Mesothelial cell of epicardium (in vitro differentiated cells): ENCODE results near the gene ARAP3. TPM values are rescaled to one million over a fixed set of nuclear protein-coding genes. Genes with fewer than 3 reads are reported as not detected.

Experiments
- DNase-seq, 2 experiments: peaks; one replicate each; pipeline ENCODE4 v3.0.0; 2021; ENCODE audit warnings: low spot score in 2 of 2; ENCODE audit not compliant: unreplicated experiment in 2 of 2
- H3K27ac Mint-ChIP-seq: 2 replicates; pipeline ENCODE4 v1.8.0; 2021; ENCODE audit warnings: mixed read lengths
- H3K27me3 Mint-ChIP-seq: 2 replicates; pipeline ENCODE4 v1.8.0; 2021; ENCODE audit warnings: low read depth, mixed read lengths
- H3K36me3 Mint-ChIP-seq: 2 replicates; pipeline ENCODE4 v1.8.0; 2021; ENCODE audit warnings: mixed read lengths
- H3K4me1 Mint-ChIP-seq: 2 replicates; pipeline ENCODE4 v1.8.0; 2021; ENCODE audit warnings: mixed read lengths
- H3K4me3 Mint-ChIP-seq: 2 replicates; pipeline ENCODE4 v1.8.0; 2021; ENCODE audit warnings: mild to moderate bottlenecking, moderate library complexity, mixed read lengths
- H3K9me3 Mint-ChIP-seq: 2 replicates; pipeline ENCODE4 v1.8.0; 2021; ENCODE audit warnings: mixed read lengths
- CTCF ChIP-seq: fragments of 200-600 bp; sonication (generic); IDR thresholded peaks from one replicate; pipeline ENCODE4 v1.5.0; 2021; ENCODE audit warnings: antibody characterized with exemption; ENCODE audit not compliant: unreplicated experiment
- total RNA-seq: library from RNA; stranded (reverse); gene quantifications from 3 replicates; pipeline ENCODE4 v1.2.1, GENCODE V29; 2021

Gene ARAP3
- total RNA-seq, 1 donor from 2014 or later: 50.9 TPM

DNA sequence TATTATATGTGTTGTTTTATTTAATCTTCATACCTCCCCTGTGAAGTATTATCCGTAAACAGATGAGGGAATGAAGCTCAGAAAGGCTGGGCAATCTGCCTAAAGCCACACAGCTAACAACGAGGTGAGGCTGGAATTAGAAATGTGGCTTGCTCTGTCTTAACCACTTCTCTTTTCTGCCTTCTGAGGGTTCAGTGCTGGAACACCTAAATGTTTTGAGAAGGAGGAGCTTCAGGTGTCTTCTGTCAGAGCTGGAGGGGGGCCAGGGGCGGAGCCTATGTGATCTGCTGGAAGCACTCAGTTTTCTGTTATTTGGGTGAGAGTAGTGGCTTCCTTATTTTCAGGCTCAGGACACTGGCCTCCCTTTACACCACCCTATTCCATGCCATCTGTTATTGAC lies 35.0 kb upstream of the ARAP3 start:
- H3K27me3 Mint-ChIP-seq: peaks cover 4% of the 10 kb centered on the region
- DNase-seq: no peak
- no peaks in the 10 kb centered on the region for H3K9me3 Mint-ChIP-seq
- no peak overlapping the region for H3K4me3 Mint-ChIP-seq
- no peaks in the 10 kb centered on the region for H3K36me3 Mint-ChIP-seq
- H3K4me1 Mint-ChIP-seq: peaks cover 24% of the 10 kb centered on the region
- TF ChIP-seq CTCF: no peak
- H3K27ac Mint-ChIP-seq: no peak overlapping the region

DNA sequence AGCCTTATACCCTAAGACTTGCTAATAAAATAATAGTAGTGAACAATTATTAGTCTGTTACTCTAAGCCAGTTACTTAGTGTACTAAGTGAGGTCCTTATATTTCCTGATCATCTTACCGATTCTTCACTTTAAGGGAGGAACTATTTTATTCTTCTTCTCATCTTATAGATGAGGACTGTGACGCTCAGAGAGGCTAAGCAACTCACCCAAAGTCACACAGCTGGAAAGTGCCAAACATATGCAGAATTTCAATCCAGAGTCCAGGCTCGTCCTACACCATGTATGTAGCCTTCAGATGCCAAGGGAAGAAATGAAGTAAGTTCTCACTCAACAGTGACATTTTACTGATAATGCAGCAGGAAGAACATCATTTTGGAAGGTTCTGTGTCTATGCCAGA lies 34.4 kb upstream of the ARAP3 start:
- H3K9me3 Mint-ChIP-seq: no peaks in the 10 kb centered on the region
- no peak for TF ChIP-seq CTCF
- peaks cover 24% of the 10 kb centered on the region for H3K4me1 Mint-ChIP-seq
- H3K36me3 Mint-ChIP-seq: no peaks in the 10 kb centered on the region
- H3K27ac Mint-ChIP-seq: no peak overlapping the region
- peaks cover 4% of the 10 kb centered on the region for H3K27me3 Mint-ChIP-seq
- no peak overlapping the region for H3K4me3 Mint-ChIP-seq
- DNase-seq: no peak

- H3K27ac Mint-ChIP-seq: no peak overlapping the region
Measured at GRCh38 chr5:141716009-141716408, 34.0 kb upstream of the ARAP3 start.

GRCh38 chr5:141715346-141715905 lies 33.4 kb upstream of the ARAP3 start:
- no peak overlapping the region for H3K27ac Mint-ChIP-seq
- no peaks in the 10 kb centered on the region for H3K9me3 Mint-ChIP-seq
- DNase-seq: no peak
- no peak for TF ChIP-seq CTCF
- H3K27me3 Mint-ChIP-seq: peaks cover 2% of the 10 kb centered on the region
- peaks cover 24% of the 10 kb centered on the region for H3K4me1 Mint-ChIP-seq
- H3K4me3 Mint-ChIP-seq: no peak overlapping the region
- H3K36me3 Mint-ChIP-seq: no peaks in the 10 kb centered on the region

More at GRCh38 chr5:141716009-141716408, 34.0 kb upstream of the ARAP3 start:
- Mint-ChIP-seq H3K36me3 (no peaks in the 10 kb centered on the region), H3K27me3 (peaks cover 4% of the 10 kb centered on the region), H3K4me1 (peaks cover 24% of the 10 kb centered on the region), H3K4me3 (no peak overlapping the region), H3K9me3 (no peaks in the 10 kb centered on the region)
- DNase-seq: no peak
- TF ChIP-seq CTCF: no peak

DNA sequence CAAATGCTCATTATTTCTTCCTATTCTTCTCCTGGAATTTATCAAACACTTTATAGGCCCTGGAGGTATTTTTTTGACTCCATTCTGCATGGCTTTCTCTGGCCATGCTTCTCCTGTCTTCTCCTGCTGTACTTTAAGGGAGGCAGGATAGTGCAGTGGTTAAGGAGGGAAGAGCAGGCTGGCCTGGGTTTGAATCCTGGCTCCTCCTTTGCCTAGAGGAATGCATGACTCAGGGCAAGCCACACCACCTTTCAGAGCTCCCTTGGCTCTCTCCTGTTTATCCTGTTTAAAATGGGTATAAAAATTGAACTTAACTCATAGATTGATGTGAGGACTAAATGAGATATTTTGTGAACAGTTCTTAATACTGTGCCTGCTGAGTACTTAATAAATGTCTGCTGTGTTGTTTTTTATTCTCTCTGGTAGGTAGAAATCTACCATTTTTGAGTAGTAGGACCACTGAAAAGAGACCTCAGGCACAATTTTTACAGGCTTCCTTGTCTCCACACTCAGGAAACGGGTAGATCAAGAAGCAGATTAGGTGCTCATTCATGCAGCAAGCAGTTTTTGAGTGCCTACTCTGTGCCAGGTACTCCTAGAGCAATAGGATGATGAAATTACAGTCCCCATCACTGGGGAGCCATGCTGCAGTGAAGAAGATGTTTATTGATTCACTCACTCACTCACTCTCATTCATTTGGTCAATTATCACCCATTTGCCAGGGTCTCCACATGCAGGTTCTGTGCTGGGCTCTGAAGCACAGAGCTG lies 32.7 kb upstream of the ARAP3 start:
- no peaks in the 10 kb centered on the region for H3K36me3 Mint-ChIP-seq
- TF ChIP-seq CTCF: no peak
- H3K27ac Mint-ChIP-seq: no peak overlapping the region
- H3K27me3 Mint-ChIP-seq: peaks cover 2% of the 10 kb centered on the region
- DNase-seq: no peak
- no peak overlapping the region for H3K4me3 Mint-ChIP-seq
- no peaks in the 10 kb centered on the region for H3K9me3 Mint-ChIP-seq
- H3K4me1 Mint-ChIP-seq: peaks cover 24% of the 10 kb centered on the region
